DOHH2 (cell line): ENCODE results near the gene TRPC3.

Experiments used
- EZH2phosphoT487 ChIP-seq: fragments of 200-600 bp; sonication (generic); IDR thresholded peaks from 2 replicates; pipeline ENCODE4 v1.6.1; 2017; ENCODE audit warnings: borderline replicate concordance, mild to moderate bottlenecking, antibody characterized with exemption, low read length, moderate library complexity, mixed read lengths
- TF ChIP-seq, protein P1 (sequence below): fragments of 200-600 bp; sonication (generic); IDR thresholded peaks from one replicate; pipeline ENCODE4 v1.5.1; 2014; ENCODE audit warnings: antibody characterized with exemption, mild to moderate bottlenecking, low read depth, low read length; ENCODE audit not compliant: poor library complexity, severe bottlenecking

DNA sequence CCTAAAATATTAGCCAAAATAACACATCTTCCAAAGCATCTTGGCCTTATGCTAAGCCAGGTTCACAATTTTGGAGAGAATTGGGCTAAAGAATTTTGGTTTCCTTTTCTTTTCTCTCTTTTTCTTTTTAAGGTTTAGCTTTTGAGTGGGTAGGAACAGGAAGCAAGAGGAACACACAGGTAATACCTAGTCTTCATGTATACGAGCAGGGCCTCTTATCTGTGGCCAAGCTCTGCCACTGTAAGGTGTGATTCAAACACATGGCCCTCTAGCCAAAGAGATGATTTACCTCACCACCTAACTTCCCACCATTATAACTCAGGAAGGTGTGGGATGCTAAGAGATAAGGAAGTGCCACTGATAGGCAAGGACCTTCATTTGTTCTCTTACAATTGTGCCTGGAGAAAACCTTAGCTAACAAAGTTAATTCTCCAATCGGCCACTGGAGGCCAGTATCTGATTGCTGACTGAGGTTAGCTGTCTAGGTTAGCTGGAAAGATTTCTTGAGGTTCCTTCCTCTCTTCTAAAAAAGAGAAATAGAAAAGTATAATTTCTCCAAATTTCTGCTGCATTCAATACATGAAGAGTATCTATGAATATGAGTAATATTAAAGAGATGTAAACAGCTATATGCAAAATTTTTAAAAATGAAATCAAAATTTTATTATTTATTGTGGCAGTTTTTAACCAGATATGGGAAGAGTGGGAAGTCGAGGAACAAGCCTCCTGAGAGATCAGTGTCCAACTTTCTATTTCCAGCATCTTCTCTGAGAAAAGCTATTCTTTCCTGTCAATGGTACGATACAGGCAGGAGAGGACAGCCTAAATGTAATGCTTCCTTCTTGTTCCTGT, 51.5 kb downstream of the TRPC3 start:
- TF ChIP-seq, protein P1, sequence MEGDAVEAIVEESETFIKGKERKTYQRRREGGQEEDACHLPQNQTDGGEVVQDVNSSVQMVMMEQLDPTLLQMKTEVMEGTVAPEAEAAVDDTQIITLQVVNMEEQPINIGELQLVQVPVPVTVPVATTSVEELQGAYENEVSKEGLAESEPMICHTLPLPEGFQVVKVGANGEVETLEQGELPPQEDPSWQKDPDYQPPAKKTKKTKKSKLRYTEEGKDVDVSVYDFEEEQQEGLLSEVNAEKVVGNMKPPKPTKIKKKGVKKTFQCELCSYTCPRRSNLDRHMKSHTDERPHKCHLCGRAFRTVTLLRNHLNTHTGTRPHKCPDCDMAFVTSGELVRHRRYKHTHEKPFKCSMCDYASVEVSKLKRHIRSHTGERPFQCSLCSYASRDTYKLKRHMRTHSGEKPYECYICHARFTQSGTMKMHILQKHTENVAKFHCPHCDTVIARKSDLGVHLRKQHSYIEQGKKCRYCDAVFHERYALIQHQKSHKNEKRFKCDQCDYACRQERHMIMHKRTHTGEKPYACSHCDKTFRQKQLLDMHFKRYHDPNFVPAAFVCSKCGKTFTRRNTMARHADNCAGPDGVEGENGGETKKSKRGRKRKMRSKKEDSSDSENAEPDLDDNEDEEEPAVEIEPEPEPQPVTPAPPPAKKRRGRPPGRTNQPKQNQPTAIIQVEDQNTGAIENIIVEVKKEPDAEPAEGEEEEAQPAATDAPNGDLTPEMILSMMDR = peak; percentile 77
- no peak for TF ChIP-seq EZH2phosphoT487
